HG02852 (cell line): ENCODE measurements around the gene WWOX.

Experiments used
- ATAC-seq: cut with Tn5 transposase; IDR thresholded peaks from one replicate; pipeline ENCODE4 v1.9.1; 2021; ENCODE audit warnings: mild to moderate bottlenecking, moderate library complexity; ENCODE audit not compliant: unreplicated experiment

The WWOX gene

GRCh38 chr16:79136955-79137354 is 1037.5 kb downstream of the WWOX start:
- ATAC-seq: no peak

DNA sequence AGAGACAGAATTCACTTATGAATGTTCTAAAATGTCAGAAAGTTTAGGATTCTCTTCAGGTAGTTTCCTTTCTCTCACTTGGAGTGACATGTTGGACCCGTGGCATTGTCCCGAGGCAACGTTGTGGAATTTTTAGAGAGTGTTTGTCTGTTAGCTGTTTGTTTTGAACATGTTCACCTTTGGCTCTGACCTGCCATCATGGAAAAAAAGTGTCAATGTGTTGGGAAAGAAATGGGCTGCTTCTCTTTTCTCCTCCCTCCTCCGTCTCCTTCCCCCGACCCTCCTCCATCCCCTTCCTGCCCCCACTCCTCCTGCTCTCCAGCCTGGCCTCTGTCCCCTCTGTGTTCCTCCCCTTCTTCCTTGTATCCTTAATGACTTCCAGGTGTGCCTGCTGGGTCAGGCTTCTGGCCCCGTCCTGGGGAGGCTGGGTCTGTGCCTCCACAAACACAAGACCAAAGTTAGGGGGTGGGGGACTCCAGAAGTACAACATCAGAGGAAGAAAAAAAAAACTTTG is 1038.0 kb downstream of the WWOX start:
- ATAC-seq: no peak

- no peak for ATAC-seq
These were observed 1040.3 kb downstream of the WWOX start for GRCh38 chr16:79139799-79140198.

DNA sequence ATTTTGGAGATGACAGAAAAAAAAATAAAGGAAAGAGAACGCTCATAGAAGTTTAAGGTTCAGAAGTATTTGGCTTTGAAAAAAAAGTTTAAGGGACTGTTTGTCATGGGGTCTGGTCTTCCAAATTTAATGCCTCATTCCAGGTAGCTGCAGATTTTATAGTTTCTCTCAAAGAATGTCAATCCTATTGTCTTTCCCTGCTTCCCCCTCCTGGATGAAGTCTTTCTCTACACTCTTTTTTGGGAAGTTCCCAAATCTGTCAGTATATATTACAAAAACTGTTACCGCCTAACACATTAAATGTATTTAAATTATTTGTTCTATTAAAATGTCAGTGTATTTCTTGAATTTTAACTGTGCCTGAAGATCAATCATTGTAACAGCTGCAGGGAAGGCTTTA is 1043.6 kb downstream of the WWOX start:
- no peak for ATAC-seq

- ATAC-seq: no peak
These were observed 1050.7 kb downstream of the WWOX start for GRCh38 chr16:79150151-79150550.

GRCh38 chr16:79150632-79151310 is 1051.3 kb downstream of the WWOX start:
- no peak for ATAC-seq

DNA sequence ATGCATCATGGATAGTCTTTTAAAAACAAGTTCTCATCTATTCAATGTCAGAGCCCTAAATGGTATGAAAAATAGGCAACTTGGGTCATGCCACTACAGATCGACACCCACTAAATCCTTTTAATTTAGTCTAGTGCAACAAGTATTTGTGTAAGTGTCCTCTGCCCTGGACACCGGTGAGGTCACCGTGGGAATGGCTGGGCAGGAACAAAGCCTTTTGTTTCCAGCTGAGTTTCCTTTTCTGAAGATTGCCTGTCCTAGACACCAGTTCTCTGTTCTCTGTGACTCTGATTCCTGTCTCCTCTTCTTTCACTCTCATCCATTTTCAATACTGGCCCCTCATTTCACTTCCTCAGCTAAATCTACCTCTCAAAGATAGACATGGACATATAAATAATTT is 1054.6 kb downstream of the WWOX start:
- no peak for ATAC-seq

GRCh38 chr16:79155471-79155870 is 1056.0 kb downstream of the WWOX start:
- no peak for ATAC-seq

DNA sequence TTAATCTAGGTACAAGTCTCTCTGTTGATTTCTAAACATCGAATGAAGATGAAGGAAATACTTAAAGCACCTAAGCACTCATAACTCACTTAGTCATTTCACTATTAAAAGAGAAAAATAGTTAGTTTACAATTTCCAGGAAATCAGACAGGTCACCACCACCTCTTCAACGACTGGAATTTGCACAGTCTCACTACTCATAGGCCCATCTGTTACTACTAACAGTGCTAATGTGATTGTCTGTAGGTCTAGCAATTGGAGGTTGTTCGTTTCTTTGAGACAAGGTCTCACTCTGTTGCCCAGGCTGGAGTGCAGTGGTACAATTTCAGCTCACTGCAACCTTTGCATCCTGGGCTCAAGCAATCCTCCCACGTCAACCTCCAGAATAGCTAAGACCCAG is 1056.5 kb downstream of the WWOX start:
- no peak for ATAC-seq

DNA sequence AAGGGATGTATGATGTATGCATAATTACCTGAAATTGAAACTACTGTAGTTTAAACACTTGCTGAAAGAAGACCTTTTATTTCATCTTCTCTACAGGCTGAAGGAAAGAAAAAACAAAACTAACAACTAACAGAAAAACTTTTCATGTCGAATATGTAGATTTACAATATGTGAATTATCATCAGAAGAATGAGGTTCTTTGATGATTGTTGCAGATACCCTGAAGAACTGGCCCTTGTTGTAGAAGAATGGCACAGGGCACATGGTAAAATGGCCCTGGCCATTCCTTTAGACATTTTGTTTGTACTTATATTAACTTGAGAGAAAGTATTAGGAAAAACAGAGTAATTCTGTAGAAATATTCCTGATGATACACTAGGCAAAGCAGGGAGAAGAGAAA is 1057.3 kb downstream of the WWOX start:
- ATAC-seq: no peak

DNA sequence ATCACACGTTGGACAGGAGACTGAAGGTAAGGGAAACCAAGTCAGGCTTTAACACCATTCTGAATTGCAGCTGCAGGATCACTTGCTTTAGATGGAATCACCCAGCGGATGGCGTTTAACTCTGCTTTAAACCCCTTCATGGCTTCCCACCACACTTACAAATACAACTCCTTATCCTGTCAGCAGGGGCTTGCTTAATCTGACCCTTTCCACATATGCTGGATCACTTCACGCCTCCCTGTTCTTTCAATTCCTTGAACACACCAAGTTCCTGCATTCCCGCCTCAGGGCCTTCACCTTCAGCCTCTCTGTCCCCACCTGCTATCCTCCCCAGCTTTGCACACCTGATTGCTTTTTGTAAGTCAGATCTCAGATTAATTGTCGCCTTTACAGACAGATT is 1058.9 kb downstream of the WWOX start:
- no peak for ATAC-seq

DNA sequence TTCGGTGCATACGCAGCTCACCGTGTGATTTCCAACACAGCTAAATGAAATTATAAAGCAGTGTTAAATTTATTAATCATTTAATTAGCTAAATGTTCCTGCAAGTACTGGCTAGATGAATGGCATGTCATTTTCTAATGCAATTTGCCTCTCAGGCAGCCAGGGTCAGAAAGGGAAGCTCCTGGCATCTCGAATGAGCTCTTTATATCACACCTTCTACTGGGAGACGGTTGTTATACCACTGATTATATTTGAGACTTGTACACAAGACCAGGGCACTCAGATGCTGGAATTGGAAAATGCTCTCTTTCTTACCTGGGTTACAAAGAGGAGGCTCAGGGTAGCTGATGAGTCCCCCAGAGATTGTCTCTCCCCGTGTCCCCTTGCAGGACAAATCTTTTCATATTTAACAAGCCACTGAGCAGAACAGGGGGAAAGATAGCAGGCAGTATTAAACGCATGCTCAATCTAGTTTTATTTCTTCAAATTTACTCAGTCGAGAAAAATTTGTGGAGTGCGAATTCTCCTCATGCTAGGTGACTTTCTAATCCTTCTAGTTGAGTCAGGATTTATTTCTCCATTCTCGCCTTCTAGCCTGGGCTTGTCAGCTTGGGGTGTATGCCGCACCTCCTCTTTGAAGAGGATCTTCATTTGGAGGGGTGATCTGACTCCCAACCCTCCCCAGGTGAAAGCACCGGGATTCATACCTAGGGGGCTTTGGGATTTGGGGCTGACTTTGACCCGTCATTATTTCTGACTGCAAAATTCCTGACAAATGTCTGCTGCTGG is 1060.0 kb downstream of the WWOX start:
- ATAC-seq: no peak

DNA sequence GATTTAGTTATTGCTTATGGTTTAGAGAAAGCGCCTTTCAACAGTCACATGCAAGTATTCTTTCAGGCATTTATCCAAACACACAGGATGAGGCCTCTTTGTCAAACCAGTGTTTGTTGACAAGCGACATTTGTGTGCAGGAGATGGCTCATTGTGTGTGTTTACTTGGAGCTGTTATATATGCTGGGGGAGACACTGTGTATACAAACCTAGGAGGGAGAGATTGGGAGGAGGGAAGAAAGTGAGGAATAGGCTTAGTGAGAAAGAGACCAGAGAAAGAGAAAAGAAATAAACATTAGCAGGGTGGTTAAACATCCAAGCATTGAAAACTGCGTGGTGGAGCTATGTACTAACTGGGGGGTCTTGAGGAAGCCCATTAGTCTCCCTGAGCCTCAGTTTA is 1063.5 kb downstream of the WWOX start:
- no peak for ATAC-seq

GRCh38 chr16:79163691-79164387 is 1064.4 kb downstream of the WWOX start:
- no peak for ATAC-seq

- no peak for ATAC-seq
These were observed 1065.0 kb downstream of the WWOX start for GRCh38 chr16:79164388-79164995.

- ATAC-seq: no peak
These were observed 1065.6 kb downstream of the WWOX start for GRCh38 chr16:79165079-79165478.

DNA sequence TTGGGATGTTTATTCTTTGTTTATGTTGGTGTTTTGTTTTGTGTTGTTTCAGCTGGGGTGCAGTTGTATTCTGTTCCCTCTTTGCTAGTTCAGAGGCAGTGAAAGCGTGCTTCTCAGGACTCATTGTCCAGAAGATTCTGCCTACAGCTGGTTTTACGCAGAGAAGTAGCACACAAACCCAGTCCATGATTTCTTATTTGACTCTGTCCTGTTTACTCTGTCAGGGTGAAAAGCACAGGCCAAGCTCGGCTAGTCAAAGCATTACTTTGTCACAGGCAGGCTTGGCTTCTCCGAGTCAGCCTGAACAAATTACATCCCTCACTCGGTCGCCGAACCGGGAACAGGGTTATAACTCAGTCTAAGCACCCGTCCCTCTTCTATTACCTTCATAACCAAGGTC is 1066.1 kb downstream of the WWOX start:
- no peak for ATAC-seq

- no peak for ATAC-seq
These were observed 1068.4 kb downstream of the WWOX start for GRCh38 chr16:79167893-79168292.

- ATAC-seq: no peak
These were observed 1068.9 kb downstream of the WWOX start for GRCh38 chr16:79168321-79168720.

- ATAC-seq: no peak
These were observed 1069.8 kb downstream of the WWOX start for GRCh38 chr16:79169239-79169638.

DNA sequence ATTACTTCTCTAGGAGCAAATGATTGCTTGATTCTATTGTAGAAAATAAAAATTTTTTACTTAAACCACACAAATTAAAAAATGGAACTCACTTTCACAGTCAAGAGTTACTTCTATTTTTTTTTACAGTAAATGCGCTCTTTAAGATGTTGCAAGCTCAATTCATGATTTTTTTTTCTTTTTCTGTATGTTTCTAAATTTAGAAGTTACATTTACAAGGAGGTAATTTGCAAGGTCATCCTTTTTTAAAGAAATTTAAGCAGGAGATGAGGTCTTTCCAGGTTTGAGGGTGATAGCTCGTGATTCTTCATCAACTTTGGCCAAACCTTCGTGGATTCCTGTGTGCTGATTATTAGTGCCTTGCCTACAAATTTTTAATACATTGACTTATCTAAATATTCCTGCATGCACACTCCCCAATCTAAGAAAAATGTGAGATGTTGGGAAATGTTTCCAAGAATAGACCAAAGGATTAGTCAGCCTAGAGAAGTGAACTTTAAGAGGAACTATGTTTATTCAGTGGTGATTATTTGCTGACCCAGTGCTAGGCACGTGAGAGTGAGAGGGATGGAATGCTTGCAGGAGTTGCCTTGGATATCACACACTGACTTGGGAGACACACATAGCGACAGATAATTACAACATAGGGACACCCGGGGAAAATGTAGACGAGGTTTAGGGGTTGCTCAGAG is 1071.2 kb downstream of the WWOX start:
- ATAC-seq: no peak
